Adrenal gland (tissue), 5 donors: Measurements from ENCODE around the gene FGGY.

Experiments
- POLR2A ChIP-seq, 2 donors: fragments of 450-650 bp; IDR thresholded peaks; one replicate each; pipeline ENCODE4 v1.6.1; 2017; ENCODE audit warnings: antibody characterized with exemption in 2 of 2, mild to moderate bottlenecking in 2 of 2, moderate library complexity in 1 of 2
- TF ChIP-seq, protein P1 (sequence below), 6 experiments: fragments of 450-650 bp in 4 of 6; fragments of 200-600 bp in 2 of 6; sonication (generic) in 1 of 6; IDR thresholded peaks; 1 replicate in 5 of 6; 2 replicates in 1 of 6; pipeline versions ENCODE4 v1.5.1 to v1.8.0; 2016 to 2021; ENCODE audit warnings: antibody characterized with exemption in 6 of 6, mild to moderate bottlenecking in 2 of 6, moderate library complexity in 1 of 6
- donor health status: DM: no; HTN: no; CAD: no.

DNA sequence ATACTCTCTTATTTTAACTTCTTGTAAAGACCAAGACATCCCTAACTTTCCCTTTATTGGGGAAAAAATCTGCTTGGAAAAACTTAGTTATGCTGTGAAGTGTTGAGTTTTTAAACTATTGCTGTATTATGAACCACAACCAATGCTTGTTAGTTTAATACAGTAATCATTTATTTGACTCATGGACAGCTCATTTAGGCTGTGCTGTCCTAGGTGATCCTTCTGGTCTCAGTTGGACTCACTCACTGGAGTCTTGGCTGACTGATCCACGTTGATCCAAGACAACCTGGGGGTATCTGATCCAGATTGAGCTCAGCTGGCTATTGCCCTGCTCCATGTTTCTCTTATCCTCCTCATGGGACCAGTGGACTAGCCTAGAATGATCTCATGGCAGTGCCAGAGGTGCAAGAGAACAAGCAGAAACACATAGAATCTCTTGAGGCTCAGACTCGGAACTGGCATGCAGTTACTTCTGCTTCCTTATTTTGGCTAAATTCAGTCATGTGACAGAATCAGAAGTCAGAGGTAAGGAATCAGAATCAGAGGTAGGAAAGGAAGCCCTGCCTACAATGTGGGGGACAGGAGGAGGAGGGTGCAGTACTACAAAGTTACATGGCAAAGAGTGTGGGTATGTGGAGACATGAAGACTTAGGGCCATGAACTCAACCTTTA, 156.5 kb downstream of the FGGY start:
- no peak for TF ChIP-seq POLR2A (IDR thresholded peaks at IDR 0.05)
- TF ChIP-seq, protein P1, sequence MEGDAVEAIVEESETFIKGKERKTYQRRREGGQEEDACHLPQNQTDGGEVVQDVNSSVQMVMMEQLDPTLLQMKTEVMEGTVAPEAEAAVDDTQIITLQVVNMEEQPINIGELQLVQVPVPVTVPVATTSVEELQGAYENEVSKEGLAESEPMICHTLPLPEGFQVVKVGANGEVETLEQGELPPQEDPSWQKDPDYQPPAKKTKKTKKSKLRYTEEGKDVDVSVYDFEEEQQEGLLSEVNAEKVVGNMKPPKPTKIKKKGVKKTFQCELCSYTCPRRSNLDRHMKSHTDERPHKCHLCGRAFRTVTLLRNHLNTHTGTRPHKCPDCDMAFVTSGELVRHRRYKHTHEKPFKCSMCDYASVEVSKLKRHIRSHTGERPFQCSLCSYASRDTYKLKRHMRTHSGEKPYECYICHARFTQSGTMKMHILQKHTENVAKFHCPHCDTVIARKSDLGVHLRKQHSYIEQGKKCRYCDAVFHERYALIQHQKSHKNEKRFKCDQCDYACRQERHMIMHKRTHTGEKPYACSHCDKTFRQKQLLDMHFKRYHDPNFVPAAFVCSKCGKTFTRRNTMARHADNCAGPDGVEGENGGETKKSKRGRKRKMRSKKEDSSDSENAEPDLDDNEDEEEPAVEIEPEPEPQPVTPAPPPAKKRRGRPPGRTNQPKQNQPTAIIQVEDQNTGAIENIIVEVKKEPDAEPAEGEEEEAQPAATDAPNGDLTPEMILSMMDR (IDR thresholded peaks at IDR 0.05) = no peak
